ELF-1 (cell line): ENCODE results near the gene PITPNB.
A peak's percentile ranks its signal among the peaks of the same experiment; 100 is the strongest.

ENCODE experiments used
- DNase-seq: peaks from one replicate; pipeline ENCODE4 v3.0.0-alpha.2; 2016; ENCODE audit warnings: low read depth, low spot score

PITPNB gene

DNA sequence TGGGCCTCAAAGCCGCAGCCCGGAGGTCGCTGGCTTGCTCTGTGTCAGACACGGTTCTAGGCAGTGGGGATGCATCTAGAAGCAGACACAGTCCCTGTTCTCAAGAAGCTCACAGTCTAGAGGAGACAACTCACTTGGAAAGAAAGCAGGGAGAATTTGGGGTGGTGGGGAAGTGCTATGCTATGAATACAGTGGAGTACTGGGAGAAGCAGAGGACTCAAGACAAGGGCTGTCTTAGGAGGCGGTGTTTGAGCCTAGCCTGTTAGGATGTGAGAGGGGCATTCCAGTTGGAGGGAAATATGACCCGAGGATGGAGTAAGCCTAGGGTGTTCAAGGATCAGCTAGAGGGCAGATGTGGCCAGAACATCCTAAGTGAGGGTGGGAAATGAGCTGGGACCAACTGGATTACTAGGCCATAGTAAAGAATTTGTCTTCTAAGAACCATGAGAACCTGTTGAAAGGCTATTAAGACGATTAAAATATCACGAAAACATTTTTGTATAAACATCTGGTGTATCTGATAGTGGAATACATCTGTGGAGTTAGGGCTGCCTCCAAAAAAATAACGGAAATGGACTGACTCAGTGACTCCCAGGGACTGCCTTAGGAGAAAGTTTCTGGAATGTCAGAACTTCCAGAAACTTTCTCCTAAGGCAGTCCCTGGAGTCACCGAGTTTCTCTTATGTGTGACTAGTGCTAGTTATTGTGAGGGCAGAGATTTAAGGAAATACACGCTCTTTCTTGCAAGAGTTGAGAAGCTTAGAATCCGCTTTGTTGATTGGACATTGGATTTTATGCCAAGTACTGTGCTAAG lies 1.1 kb upstream of the PITPNB start:
- DNase-seq = peak; percentile 77

DNA sequence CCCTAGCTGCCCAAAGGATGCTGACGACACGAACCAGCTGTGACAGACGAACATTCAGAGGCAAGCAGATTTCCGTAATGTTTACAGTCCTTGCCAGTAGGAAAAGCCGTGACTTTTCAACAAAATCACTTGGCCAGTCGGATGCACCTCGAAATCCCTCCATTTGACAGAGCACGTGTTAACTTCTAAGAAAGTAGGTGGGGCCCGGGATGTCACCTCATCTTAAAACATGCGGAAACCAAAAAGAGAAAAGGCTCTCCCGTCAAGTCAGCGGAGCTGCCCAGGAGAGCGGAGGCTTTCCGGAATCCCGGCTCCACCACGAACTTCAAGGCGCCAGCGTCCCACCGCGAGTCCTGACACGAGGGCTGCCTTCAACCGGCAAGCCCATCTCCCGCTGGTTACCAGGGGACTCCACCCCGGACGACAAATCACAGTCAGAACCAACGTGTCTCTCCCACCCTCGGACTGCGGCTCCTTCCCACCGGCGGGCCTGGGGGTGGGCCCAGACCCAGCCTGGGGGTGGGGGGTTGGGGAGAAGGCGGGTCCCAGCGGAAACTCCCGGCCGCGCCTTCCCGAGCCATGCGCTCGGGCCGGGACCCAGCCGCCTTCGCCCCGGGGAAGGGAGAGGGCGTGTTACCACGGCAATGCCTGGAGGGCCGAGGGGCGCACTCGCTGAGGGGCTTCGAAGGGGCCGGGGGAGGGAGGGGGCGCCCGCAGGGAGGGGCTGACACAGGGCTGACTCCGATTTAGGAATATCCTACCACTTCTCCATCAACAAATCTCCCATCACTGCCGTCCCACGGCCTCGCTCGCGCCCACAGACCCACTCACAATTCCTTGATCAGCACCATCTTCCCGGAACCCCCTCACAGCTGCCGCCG lies 475 bp downstream of the PITPNB start:
- peak; percentile 65 for DNase-seq

DNA sequence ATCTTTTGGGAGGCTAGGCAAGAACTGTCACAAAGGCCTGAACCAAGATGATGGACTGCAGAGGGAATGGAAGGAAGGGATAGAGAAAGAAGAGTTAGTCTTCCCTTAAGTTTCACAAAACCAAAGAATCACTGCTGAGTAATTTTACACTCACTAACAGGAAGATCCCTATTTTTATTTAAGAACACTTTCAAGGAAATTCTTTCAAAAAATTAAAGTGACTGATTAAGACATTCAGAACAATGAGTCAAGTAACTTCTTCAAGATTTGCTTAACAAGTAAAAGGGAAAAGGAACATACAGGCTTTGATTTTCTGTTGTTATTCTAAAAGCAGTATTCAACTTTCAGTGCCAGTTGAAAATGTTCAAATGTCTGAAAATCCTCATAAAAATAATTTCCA lies 3.1 kb downstream of the PITPNB start:
- DNase-seq = no peak

DNA sequence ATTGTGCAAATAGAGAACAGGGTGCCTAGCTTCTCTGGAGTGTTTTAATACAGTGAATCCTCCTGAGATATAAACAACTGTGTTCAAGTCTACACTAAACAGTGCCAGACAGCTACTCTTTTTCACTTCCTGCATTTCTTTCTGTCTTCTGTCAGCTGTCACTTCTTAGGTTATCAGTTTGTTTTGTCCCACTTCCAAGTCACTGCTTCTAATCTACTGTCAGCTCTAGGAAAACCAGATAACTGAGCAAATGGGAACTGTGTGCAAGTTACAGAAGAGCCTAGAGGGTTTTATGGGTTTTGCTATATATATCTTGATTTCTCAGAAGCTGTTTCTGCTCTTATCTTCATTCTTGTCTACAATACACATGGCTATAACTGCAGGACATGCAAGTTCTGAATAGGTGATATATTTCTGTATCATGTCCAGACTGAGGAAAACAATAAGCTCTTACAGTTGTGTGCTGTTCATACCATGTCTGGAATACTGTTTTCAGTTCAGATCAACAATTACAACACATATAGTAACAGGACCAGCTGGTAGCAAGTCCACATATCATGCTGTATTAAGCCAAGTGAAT lies 5.8 kb downstream of the PITPNB start:
- DNase-seq = no peak

DNA sequence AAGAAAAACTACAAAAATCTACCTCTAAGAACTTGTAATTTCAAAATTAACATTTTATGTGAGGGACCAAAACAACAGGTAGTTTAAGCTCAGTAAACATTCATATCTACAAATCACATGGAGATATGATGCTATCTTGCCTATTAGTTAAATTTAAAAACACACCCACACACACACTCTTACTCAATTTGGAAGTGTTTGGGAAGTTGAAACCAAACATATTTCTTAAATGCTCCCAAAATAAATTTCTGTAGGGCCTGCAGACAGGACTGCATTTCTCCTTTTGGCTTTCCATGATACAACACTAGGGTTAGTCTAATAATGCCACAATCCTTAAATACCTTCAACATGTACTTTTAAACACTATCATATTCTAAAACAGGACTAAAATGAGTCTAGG lies 7.0 kb downstream of the PITPNB start:
- no peak for DNase-seq

DNA sequence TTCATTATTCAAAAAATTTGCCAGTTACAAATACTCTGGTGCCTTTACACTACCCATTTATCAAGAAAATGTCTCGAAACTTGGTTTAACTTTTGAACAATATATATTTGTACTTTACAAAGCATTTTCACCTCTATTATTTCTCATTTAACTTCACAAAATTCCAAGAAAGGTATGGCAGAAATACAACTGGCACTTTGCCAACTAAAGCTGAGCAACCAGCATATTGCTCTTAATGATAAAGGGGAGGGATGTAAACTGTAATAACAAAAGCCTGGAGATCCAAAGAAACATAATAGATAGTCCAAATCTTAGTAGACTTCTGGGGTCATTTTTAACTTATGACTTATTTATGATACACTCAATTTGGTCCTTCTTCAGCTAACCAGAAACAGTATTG lies 7.7 kb downstream of the PITPNB start:
- no peak for DNase-seq

DNA sequence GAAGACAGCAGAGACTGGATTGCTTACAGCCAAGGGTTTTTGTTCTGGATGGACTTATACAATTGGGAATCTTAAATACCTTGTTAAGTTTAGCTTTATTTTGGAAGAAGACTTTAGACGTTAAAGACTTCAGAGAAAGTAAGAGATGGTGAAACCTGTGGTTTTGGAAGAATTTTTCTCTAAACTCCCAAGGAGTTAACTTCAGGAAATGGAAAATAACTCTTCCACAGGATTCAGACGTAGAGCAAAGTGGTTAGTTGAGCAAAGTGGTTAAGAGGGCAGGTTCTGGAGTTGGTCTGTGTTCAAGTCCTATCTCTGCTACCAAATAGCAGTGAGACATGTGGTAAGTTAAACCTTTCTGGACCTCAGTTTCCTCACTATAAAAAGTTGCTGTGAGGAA lies 12.8 kb downstream of the PITPNB start:
- DNase-seq = no peak

DNA sequence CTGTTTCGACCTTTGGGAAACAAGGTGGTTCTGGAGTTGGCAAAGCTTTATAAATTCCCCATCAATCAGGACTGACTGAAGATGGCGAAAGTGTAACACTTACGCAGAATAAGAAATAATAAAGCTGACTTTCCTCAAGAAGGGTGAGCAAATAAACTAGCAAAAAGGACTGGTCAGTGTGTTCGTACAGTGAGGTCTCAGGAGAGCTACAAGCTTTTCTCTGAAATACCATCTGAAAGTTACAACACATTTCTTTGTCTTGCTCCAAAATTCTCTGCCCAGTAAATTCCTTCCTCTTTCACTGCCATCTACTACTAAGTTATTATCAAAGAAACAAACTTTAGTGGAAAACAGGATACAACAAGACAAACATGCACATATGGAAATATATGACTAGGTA lies 13.4 kb downstream of the PITPNB start:
- no peak for DNase-seq

DNA sequence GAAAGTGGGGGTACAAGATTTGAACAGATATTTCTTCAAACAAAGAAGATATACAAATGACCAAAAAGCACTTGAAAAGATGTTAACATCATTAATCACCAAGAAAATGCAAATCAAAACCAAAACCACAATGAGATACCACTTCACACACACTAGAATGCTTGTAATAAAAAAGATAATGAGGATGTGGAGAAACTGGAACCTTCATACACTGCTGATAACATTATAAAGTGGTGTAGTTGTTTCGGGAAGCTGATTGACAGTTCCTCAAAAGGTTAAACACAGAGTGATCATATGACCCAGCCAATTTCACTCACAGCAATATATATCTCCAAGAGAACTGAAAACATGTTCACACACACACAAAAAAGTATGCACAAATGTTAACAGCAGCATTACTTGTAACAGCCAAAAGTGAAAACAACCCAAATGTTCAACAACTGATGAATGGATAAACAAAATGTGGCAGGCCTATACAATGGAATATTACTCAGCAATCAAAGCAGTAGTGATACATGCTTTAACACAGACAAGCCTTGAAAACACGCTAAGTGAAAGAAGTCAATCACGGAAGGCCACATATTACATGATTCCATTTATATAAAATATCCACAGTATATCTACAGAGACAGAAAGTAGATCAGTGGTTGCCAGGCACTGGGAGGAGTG lies 15.1 kb downstream of the PITPNB start:
- no peak for DNase-seq

DNA sequence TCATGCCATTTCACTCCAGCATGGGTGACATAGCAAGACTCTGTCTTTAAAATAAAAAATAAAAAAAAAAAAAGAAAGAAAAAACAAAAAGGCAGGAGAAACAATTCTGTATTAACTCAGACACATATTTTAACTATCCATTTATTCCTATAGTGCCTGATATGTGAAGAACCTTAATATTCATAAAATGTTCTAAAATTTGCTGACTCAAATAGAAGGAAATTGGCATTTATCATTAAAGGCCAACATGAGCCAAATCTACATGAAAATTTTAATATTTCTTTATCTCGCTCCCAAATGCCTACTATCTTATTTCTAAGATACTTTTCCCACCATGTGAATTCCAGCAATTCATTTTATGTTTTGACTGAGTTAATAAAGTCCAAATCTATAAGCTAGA lies 18.9 kb downstream of the PITPNB start:
- no peak for DNase-seq

DNA sequence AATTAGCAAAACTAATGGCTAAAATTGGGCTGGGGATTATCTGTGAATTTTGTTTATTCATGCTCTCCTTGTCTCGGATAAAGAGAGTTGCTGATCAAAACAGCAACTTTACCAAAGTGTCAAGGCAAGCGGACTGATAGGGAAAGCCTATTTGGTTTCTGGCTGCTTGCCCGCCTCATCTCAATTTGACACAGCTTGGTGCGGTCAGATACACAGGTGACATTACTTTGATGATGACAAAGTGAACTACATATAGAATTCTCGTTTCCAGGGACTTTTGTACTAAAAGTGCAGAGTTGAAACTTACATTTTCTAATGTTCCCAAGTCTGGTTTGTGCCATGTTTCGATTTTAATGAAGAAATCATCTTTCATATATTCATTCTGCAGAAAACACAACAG lies 22.8 kb downstream of the PITPNB start:
- DNase-seq = no peak

DNA sequence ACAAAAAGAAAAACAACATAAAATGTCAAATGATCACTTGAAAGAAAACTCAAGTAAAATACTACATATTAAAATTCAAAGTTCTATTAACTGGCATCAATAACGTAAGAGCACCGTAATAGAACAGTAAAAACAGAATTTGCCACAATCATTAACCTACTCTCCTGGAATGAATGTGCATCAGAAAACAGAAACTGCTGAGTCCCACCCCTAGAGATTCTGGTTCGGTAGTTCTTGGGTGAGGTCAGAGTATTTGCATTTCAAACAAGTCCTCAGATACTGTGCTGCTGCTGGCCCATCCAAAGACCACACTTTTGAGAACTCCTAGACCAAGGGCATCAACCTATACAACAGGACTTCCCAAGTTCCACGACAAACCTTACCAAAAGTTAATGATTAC lies 23.5 kb downstream of the PITPNB start:
- no peak for DNase-seq

DNA sequence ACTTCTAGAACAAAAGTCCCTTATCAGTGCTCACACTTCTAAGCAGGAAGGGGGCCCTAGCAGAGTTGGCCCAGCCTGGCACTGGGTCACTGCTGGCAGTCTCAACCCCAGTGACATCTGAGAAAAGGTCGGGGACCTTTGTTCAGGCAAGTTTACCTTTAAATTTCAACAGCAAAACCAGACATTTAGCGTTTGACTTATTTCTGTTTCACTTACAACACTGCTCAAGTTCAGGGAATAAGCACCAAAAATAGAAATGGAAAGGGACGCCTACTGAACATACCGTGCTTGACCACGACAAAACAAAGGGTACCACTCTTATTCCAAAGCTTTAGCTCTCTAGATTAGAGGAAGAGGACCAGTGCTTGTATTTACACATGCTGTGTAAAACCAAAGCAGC lies 26.2 kb downstream of the PITPNB start:
- DNase-seq = no peak

DNA sequence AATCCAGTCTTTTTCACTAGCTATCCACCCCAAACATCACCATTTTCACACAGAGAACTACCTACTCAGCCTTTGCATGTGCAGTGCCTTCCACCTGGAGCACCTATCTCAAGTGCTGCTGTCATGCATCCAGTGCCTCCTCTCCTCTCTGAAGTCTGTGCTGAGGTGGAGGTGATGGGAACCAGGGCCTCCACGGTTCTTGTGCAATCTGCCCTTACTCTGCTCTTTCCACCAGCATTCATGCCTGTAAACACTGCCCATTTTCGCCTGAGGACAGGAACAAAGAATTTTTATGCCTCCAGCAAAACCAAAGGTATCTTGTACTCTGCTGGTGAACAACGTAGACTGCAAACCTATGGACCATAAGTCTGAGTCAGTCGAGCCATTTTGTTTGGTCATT lies 27.0 kb downstream of the PITPNB start:
- DNase-seq = peak; percentile 44

DNA sequence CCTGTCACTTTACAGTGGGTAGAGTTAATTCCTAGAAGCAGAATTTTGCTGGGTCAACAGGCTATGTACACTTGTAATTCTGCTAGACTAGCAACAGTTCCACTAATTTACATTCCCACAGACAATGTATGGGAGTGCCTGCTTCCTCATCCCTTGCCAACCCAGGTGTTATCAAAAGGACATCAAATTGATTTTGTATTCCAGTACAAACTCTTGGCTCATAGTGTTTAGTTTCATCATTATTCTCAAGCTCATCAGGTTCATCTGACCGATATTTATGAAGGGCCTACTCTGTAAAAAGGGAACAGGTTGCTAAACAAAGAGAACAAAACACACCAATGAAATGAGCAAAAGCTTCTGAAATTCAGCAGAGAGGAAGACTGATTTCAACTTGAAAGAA lies 30.7 kb downstream of the PITPNB start:
- DNase-seq = no peak

DNA sequence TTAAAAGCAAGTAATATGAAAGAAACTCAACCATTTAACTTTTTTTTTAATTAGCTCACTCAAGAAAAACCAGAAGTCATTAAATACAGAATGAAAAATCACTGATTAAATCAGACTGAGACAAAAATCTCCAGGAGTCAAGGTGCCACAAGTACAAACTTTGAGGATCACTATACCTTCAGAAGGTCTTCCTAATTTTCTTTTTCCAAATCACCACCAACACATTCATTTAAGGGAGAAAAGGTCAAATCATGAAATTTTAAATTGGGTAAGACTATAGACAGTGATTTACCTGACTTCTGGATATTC lies 32.3 kb downstream of the PITPNB start:
- no peak for DNase-seq

DNA sequence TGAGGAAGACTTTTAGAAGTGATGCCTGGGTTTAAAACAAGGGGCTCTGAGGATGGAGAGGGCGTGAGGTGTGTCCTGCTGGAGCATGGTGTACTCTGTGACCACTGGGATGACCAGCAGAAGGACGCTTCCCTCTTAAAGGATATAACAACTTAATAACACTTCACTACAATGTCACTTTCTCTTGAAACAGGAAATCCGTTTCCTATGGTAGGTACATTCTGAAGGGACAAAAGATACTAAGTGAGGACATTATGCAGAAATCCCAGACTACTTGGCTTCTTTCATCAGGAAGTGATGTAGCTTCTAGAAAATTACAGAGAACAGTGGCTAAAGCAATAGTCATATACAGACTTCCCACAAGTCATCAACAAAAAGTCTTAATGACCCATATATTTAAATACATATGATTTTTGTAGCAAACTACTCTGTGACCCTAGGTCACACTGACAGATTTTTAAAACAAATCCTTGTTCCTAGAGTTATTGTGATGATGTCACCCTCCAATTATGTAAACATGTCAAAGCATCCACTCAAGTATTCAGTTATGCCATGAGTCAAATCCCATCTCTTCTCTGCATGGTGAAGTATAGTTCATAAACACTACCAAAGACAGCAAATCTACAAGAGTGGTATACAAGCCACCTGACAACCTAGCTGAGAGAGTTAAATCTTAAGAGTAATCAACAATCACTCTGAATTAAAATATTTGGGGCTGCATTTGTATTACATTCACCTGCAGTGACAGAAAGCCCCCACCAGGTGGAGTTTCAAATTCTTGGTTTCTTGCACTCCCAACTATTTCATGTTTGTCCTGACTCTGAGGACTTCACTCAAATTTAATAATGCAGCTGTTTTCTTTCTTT lies 32.8 kb downstream of the PITPNB start:
- peak; percentile 22 for DNase-seq

DNA sequence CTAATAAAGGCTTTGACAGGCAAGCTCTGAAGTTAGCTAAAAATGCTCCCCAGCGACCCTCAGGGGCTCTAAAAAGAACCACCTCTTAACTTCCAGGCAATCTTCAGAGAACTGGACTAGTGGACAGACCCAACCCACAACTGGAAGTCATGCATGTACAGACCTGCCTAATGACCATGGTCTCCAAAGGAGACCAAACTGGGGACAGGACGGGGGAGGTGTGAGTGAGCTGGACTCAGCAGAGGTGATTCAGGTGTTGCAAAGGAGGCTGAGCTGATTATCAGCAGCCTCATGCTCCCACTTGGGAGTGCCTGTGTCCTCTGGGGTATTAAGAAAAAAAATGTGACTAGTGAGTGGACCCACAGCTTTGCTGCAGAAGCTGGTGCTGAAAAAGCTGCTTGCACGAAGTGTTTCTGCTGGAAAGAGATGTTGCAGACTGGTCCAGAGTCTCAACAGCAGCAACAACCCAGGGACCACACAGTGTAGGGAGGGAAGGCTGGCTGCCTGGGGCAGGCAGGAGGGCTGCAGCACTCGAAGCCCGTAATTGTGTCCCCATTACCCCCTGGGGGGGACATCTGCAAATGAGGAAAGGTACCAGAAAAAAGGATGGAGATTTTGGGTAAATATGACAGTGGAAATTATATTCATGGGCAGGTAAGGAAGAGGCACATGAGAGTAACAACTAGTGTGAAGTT lies 35.3 kb downstream of the PITPNB start:
- DNase-seq = peak; percentile 62

DNA sequence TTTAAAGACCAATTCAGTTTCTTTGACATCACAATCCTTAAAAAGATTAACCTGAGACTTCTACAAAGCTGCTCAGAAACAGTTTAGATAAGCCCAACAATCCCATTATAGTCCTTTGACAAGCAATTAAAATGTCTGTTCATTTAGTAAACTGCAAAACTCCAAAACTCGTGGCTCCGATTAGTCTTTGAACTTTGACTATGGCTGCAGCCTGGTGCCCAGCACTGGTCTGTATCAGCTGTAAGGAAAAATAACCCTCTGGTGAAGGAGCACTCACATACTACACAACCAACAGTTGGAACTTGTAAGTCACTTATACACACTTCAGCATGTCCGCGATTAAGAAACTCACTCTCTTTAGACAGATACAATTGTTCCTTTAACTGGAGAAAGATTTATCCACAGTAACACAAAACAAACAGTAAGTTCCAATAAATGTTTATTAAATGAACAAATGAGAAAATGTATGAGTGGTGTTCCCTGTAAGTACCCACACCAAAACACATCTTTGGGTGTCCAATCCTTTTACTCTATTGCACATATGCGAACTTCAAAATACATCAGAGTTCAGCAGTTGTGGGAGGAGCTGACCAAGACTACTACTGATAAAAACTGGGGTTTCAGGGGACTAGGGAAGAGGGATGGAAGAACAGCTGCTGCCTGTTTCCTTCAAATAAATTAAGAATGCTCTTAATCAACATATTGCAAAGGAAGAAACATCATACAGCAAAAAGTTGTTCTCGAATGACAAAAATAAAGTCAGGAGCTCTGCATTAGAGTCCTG lies 36.4 kb downstream of the PITPNB start:
- DNase-seq = no peak

DNA sequence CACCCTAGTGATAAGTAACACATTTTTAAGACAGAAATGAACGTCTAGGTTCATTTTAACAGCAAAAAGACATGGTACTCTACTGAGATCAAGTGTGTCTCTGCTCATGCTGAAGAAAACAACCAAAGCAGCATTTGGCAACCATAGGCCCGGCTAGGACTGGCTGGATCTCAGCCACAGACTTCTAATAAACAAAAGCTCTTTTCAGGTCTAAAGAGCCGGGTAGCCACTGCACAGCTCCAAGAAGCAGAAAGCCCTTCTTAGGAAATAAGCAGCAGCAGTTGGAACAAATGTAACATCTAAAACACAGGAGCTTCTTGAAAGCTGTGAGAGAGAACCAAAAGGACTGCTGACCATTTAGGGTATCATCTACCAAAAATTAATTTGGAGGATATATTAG lies 37.6 kb downstream of the PITPNB start:
- no peak for DNase-seq
